SJCRH30 (cell line): ENCODE data around the gene CYB5RL. TPM values are rescaled to one million over a fixed set of nuclear protein-coding genes. Genes with fewer than 3 reads are reported as not detected.

Experiments
- DNase-seq, 2 experiments: peaks; one replicate each; pipeline ENCODE4 v3.0.0-alpha.2; 2015 to 2020
- H3K27ac ChIP-seq: fragments of 250-450 bp; sonication (Bioruptor Pico); 2 replicates; pipeline ENCODE4 v1.5.1; 2020; ENCODE audit warnings: mild to moderate bottlenecking, moderate library complexity
- H3K27me3 ChIP-seq: fragments of 250-450 bp; sonication (Bioruptor Pico); 2 replicates; pipeline ENCODE4 v1.5.1; 2020; ENCODE audit warnings: mild to moderate bottlenecking, moderate library complexity
- H3K36me3 ChIP-seq: fragments of 250-450 bp; sonication (Bioruptor Pico); 2 replicates; pipeline ENCODE4 v1.5.1; 2020; ENCODE audit warnings: mild to moderate bottlenecking, moderate library complexity
- H3K4me1 ChIP-seq: fragments of 250-450 bp; sonication (Bioruptor Pico); 2 replicates; pipeline ENCODE4 v1.5.1; 2020; ENCODE audit warnings: mild to moderate bottlenecking, moderate library complexity
- H3K4me3 ChIP-seq: fragments of 250-450 bp; sonication (Bioruptor Pico); 2 replicates; pipeline ENCODE4 v1.5.1; 2020; ENCODE audit warnings: mild to moderate bottlenecking, moderate library complexity
- H3K9me3 ChIP-seq: fragments of 250-450 bp; sonication (Bioruptor Pico); replicated peaks from 2 replicates; pipeline ENCODE4 v1.5.1; 2020; ENCODE audit warnings: mild to moderate bottlenecking, moderate library complexity
- total RNA-seq: library from RNA; depleted of rRNA; stranded (reverse); fragments of >200 nt; shearing (Covaris generic); gene quantifications from 2 replicates; pipeline ENCODE4 v1.2.3, GENCODE V29; 2014; rRNA removed

The CYB5RL gene
- 6.4 and 7.0 TPM in 2 replicates for total RNA-seq

DNA sequence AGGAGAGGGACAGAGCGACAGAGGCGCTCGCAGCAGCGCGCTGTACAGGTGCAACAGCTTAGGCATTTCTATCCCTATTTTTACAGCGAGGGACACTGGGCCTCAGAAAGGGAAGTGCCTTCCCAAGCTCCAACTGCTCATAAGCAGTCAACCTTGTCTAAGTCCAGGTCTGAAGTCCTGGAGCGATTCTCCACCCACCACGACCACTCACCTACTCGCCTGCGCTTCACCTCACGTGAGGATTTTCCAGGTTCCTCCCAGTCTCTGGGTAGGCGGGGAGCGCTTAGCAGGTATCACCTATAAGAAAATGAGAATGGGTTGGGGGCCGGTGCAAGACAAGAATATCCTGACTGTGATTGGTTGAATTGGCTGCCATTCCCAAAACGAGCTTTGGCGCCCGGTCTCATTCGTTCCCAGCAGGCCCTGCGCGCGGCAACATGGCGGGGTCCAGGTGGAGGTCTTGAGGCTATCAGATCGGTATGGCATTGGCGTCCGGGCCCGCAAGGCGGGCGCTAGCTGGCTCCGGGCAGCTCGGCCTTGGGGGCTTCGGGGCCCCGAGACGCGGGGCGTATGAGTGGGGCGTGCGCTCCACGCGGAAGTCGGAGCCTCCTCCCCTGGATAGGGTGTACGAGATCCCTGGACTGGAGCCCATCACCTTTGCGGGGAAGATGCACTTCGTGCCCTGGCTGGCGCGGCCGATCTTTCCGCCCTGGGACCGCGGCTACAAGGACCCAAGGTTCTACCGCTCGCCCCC lies at the start of gene CYB5RL, which contains the start of gene MRPL37:
Gene CYB5RL, minus strand, starts transcription at position 266 of the 754 bp plus-strand sequence. CDS start 4,414 bp downstream, outside the sequence.
Gene MRPL37, plus strand, starts transcription at position 403 of the 754 bp plus-strand sequence. Its CDS starts 77 bp downstream, at position 480.
- H3K27ac ChIP-seq = peak within 1 kb of the TSS; percentile 65
- H3K27me3 ChIP-seq = no peaks in the 10 kb centered on the region
- no peaks in the 10 kb centered on the region for H3K9me3 ChIP-seq
- H3K36me3 ChIP-seq = peaks cover 13% of the 10 kb centered on the region
- DNase-seq = peak; percentile 96 to 98
- H3K4me3 ChIP-seq = peak within 1 kb of the TSS; percentile 83
- peaks cover 3% of the 10 kb centered on the region for H3K4me1 ChIP-seq

DNA sequence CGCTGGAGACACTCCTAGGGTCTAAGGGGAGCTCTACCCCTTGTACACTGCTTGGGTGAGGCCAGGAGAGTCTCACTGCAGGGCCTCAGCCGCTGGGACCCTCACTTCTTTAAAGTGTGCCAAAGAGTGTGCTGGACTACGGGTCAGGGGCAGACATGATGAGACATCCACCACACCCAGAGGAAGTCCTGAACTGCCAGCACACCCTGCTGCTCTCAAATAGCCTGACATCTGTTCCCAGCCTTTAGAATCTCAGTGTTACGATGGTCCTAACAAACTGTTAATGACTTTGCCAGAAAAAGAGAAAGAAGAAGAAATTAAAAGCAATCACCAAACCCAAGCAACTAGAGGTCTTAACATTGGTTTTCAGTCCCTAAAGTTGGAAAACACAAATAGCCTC lies 49.1 kb upstream of the CYB5RL start:
- H3K36me3 ChIP-seq = no peaks in the 10 kb centered on the region
- no peak for DNase-seq
- no peak overlapping the region for H3K4me3 ChIP-seq
- no peaks in the 10 kb centered on the region for H3K9me3 ChIP-seq
- H3K4me1 ChIP-seq = peaks cover 38% of the 10 kb centered on the region
- H3K27ac ChIP-seq = no peak overlapping the region
- H3K27me3 ChIP-seq = no peaks in the 10 kb centered on the region

DNA sequence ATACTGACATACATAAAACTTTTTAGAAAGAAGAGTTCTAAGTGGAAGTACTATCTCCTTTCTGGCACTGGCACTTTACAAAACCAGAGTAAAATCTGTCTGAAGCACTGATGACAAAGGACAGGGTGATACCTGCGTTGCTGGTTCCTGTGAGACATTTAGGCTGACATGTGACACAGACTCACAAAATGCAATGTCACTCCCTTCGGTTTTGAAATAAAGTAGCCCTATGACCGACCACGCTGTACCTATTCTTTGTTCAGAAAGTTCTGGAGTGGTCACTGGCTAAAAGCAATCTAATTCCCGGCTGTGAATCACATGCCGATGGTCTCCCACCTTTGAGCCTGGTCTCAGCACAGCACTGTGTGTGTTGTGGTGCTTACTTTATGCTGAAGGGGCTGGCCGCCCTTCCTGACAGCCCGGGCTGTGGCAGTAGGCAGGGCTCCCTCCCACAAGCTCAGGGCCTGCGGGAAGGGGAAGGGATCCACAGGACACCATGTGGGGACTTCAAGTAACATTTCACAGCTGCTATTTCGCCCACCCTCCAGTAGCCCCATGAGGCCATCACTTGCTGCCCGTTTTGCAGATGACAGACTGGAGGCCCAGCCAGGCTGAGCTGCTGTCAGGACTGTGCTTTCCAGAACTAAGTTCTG lies 48.2 kb upstream of the CYB5RL start:
- no peak for DNase-seq
- Histone ChIP-seq H3K27ac (no peak overlapping the region), H3K4me3 (no peak overlapping the region), H3K36me3 (peaks cover under 1% of the 10 kb centered on the region; the same call in 1 of the 2 replicates), H3K9me3 (no peaks in the 10 kb centered on the region), H3K4me1 (peaks cover 29% of the 10 kb centered on the region), H3K27me3 (no peaks in the 10 kb centered on the region)

DNA sequence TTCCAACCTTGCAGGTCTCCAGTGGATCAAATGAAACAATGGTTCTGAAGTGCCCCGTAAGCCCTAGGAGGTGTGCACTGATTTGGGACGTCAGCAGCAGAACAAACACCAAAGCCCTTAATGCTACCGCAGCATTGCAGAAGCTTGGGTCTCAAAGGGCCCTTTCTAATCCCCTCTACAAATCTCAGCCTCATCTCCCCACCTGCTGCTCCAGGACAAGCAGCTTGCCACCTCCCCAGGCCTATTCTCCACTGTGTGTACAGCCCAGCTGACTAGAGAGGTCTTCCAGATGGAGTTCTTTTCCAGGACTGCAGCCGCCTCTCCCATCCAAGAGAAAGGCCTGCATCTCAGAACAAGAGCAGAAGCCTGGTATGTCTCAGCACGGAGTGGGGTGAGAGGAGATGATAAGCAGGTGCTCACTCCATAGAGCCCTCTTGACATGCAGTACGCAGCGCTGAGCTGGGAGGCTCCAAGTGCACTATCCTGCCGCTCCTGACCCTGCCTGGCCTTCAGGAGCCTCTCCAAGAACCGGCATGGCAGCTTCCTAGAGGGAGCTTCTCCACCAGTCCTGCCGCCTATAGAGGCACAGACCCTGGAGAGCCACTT lies 46.4 kb upstream of the CYB5RL start:
- peaks cover 20% of the 10 kb centered on the region for H3K4me1 ChIP-seq
- peak; percentile 32 to 50 for DNase-seq
- H3K36me3 ChIP-seq = peaks cover 3% of the 10 kb centered on the region; the same call in 1 of the 2 replicates
- no peaks in the 10 kb centered on the region for H3K27me3 ChIP-seq
- H3K4me3 ChIP-seq = no peak overlapping the region
- no peaks in the 10 kb centered on the region for H3K9me3 ChIP-seq
- H3K27ac ChIP-seq = no peak overlapping the region

- peaks cover 3% of the 10 kb centered on the region; the same call in 1 of the 2 replicates for H3K36me3 ChIP-seq
- no peaks in the 10 kb centered on the region for H3K9me3 ChIP-seq
- no peak overlapping the region for H3K27ac ChIP-seq
- H3K27me3 ChIP-seq = no peaks in the 10 kb centered on the region
- peak; percentile 52 to 58 for DNase-seq
- no peak overlapping the region for H3K4me3 ChIP-seq
- peaks cover 17% of the 10 kb centered on the region for H3K4me1 ChIP-seq
Observed at GRCh38 chr1:54245501-54245900, 45.7 kb upstream of the CYB5RL start.

GRCh38 chr1:54244655-54245054 lies 44.8 kb upstream of the CYB5RL start:
- Histone ChIP-seq H3K36me3 (peaks cover 3% of the 10 kb centered on the region; the same call in 1 of the 2 replicates), H3K27ac (no peak overlapping the region)

GRCh38 chr1:54243022-54243421 lies 43.2 kb upstream of the CYB5RL start:
- H3K27ac ChIP-seq = no peak overlapping the region
- H3K27me3 ChIP-seq = no peaks in the 10 kb centered on the region
- peaks cover 5% of the 10 kb centered on the region; the same call in 1 of the 2 replicates for H3K36me3 ChIP-seq
- no peak for DNase-seq
- H3K9me3 ChIP-seq = no peaks in the 10 kb centered on the region
- peaks cover 10% of the 10 kb centered on the region for H3K4me1 ChIP-seq
- no peak overlapping the region for H3K4me3 ChIP-seq

More at GRCh38 chr1:54244655-54245054, 44.8 kb upstream of the CYB5RL start:
- H3K4me1 ChIP-seq = peaks cover 10% of the 10 kb centered on the region
- no peaks in the 10 kb centered on the region for H3K9me3 ChIP-seq
- no peaks in the 10 kb centered on the region for H3K27me3 ChIP-seq
- DNase-seq = no peak
- no peak overlapping the region for H3K4me3 ChIP-seq

DNA sequence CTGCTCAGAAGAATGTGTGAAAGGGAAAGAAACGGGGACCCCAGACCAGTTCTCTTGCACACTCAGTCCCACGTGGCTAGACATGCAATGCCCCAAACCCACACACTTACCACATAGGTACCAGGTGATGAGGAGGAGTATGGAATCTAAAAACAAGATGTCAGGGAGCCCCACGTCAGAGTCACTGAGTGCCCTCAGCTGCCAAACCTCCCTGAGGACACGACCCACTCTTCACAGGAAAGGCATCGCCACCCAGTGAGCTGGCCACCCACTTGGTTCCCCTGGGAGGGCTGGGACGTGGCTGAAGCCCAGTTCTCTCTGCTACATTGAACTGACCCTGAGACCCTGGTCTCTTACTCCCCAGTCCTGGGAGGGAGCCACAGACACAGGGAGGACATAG lies 41.5 kb upstream of the CYB5RL start:
- Histone ChIP-seq H3K36me3 (peaks cover 13% of the 10 kb centered on the region), H3K9me3 (no peaks in the 10 kb centered on the region), H3K27ac (no peak overlapping the region), H3K4me1 (peaks cover 10% of the 10 kb centered on the region), H3K4me3 (no peak overlapping the region), H3K27me3 (no peaks in the 10 kb centered on the region)
- peak; percentile 40 to 44 for DNase-seq

DNA sequence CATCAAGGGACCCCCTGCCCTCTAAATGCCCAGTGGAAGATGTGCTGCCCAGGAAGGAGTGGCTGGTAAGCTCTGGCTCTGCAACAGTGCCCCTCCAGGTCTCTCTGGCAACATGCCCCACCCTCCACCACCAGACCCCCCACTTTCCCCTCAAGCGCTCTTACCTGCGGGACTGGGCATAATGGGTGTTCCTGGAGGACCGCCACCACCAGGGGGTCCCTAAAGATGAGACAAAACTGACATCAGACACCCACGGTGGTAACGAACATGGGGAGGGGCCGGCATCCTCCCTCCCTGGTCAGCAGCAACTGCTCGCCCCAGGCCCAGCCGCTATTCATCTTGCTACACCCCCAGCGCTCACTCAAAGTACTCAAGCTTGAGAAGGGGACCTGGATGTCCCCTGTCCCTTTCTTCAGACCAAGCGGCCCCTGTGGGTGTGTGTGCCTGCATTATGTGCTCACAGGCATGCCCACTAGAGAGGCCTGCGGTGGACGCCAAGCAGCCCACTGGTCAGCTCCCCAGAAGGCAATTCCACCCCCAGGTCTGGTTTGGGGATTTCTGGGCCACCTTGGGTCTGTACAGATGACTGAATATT lies 41.0 kb upstream of the CYB5RL start:
- Histone ChIP-seq H3K27ac (no peak overlapping the region), H3K4me1 (peaks cover 10% of the 10 kb centered on the region), H3K27me3 (no peaks in the 10 kb centered on the region), H3K4me3 (no peak overlapping the region), H3K36me3 (peaks cover 13% of the 10 kb centered on the region), H3K9me3 (no peaks in the 10 kb centered on the region)
- DNase-seq = no peak

DNA sequence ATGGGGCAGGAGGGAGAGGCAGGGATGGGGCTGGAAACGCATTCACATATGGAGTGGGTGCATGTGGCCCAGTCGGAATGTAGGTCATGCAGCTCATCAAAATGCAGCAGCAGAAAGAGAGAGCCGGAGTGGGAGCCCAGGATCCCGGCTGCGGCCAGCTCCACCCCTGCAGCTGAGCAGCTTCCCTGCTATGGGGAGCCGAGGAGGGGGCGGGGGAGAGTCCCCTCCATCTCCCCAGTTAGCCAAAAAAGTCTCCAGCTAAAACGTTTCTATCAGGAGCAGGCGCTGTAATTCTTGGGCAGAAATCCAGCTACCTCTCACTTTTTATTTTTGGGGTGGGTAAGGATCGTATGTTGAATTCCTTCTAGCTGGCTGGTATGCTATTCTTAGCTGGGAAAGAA lies 39.8 kb upstream of the CYB5RL start:
- Histone ChIP-seq H3K27ac (no peak overlapping the region), H3K4me3 (no peak overlapping the region), H3K4me1 (peaks cover 5% of the 10 kb centered on the region; the same call in 1 of the 2 replicates), H3K36me3 (peaks cover 13% of the 10 kb centered on the region), H3K9me3 (no peaks in the 10 kb centered on the region), H3K27me3 (no peaks in the 10 kb centered on the region)
- DNase-seq = no peak

- Histone ChIP-seq H3K36me3 (peaks cover 15% of the 10 kb centered on the region), H3K9me3 (no peaks in the 10 kb centered on the region), H3K4me3 (no peak overlapping the region), H3K4me1 (peaks cover 5% of the 10 kb centered on the region; the same call in 1 of the 2 replicates), H3K27me3 (no peaks in the 10 kb centered on the region), H3K27ac (no peak overlapping the region)
- DNase-seq = no peak
Observed at GRCh38 chr1:54239035-54239383, 39.2 kb upstream of the CYB5RL start.

- no peak overlapping the region for H3K4me3 ChIP-seq
- H3K9me3 ChIP-seq = no peaks in the 10 kb centered on the region
- H3K27me3 ChIP-seq = no peaks in the 10 kb centered on the region
- H3K27ac ChIP-seq = no peak overlapping the region
- DNase-seq = no peak
- H3K4me1 ChIP-seq = peaks cover 5% of the 10 kb centered on the region; the same call in 1 of the 2 replicates
- peaks cover 15% of the 10 kb centered on the region for H3K36me3 ChIP-seq
Observed at GRCh38 chr1:54238353-54239034, 38.7 kb upstream of the CYB5RL start.

DNA sequence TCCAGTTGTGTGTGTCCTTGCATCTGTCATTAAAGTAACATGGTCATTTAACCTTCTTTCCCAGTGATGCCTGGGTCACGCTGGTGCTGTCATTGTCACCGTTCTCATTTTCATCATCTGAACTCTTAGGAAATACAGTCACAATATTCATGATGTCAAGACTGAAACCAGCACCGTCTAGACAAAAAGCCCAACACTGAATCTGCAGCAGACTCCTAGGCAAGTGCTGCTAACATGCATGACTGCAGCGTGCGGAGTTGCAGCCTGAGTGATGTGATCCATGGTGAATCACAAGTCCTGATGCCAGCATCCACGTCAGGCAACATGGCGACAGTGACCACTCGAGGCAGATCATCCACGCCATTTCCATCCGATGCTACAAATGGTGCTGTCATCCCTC lies 37.8 kb upstream of the CYB5RL start:
- Histone ChIP-seq H3K9me3 (no peaks in the 10 kb centered on the region), H3K27ac (no peak overlapping the region), H3K4me3 (no peak overlapping the region), H3K27me3 (no peaks in the 10 kb centered on the region), H3K36me3 (peaks cover 12% of the 10 kb centered on the region), H3K4me1 (peaks cover 5% of the 10 kb centered on the region; the same call in 1 of the 2 replicates)
- DNase-seq = no peak

GRCh38 chr1:54234284-54234683 lies 34.5 kb upstream of the CYB5RL start:
- peaks cover 10% of the 10 kb centered on the region for H3K4me1 ChIP-seq
- H3K27me3 ChIP-seq = no peaks in the 10 kb centered on the region
- no peak overlapping the region for H3K4me3 ChIP-seq
- no peak for DNase-seq
- H3K27ac ChIP-seq = no peak overlapping the region
- no peaks in the 10 kb centered on the region for H3K9me3 ChIP-seq
- peaks cover 12% of the 10 kb centered on the region for H3K36me3 ChIP-seq
